ENCODE results near the gene KANK2.

DNA sequence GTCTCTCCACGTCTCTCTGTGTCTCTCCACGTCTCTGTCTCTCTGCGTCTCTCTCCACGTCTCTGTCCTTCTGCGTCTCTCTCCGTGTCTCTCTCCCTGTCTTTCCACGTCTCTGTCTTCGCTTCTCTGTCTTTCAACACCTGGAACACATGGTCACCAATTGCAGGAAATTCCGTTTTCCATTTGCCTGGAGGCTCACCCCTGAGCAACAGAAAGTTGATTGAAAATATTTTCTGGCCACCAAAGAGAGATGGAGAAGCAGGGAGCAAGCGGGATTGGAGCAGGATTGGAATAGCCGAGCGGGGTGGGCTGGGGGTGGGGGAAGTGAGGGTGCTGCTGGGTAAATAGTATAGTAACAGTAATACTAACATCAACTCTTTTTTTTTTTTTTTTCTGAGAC lies 1.7 kb downstream of the KANK2 start:
- no peak for TF ChIP-seq EZH2 (IDR thresholded peaks at IDR 0.05; ENCODE audit: borderline replicate concordance, low read length)
- TF ChIP-seq, protein P1, sequence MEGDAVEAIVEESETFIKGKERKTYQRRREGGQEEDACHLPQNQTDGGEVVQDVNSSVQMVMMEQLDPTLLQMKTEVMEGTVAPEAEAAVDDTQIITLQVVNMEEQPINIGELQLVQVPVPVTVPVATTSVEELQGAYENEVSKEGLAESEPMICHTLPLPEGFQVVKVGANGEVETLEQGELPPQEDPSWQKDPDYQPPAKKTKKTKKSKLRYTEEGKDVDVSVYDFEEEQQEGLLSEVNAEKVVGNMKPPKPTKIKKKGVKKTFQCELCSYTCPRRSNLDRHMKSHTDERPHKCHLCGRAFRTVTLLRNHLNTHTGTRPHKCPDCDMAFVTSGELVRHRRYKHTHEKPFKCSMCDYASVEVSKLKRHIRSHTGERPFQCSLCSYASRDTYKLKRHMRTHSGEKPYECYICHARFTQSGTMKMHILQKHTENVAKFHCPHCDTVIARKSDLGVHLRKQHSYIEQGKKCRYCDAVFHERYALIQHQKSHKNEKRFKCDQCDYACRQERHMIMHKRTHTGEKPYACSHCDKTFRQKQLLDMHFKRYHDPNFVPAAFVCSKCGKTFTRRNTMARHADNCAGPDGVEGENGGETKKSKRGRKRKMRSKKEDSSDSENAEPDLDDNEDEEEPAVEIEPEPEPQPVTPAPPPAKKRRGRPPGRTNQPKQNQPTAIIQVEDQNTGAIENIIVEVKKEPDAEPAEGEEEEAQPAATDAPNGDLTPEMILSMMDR (IDR thresholded peaks at IDR 0.05; ENCODE audit: low read length), result no peak

Measured in OCI-LY1 (cell line).